K562 (cell line): ENCODE data around the gene SLC6A13. TPM values are rescaled to one million over a fixed set of nuclear protein-coding genes. Genes with fewer than 3 reads are reported as not detected.
A peak's percentile ranks its signal among the peaks of the same experiment; 100 is the strongest.

ENCODE experiments used
- ATAC-seq: fragments of 200-7000 bp; cut with Tn5 transposase; 3 replicates; pipeline ENCODE4 v1.9.1; 2020; ENCODE audit warnings: moderate library complexity
- BruUV-seq: library from RNA; stranded (reverse); fragments of 400-500 nt; replicated peaks from 2 replicates; lab custom pipeline; 2021; lab: Mats Ljungman, UMichigan
- CTCF ChIA-PET: fragments of 300-600 bp; formaldehyde crosslinking; extraction: SDS; loops from one replicate; lab custom pipeline; 2021; ENCODE audit warnings: low intra/inter-chr PET ratio; lab: Yijun Ruan, JAX
- POLR2A ChIA-PET: fragments of 300-600, 350-650 bp; sonication (Branson Sonifier 250); formaldehyde crosslinking; extraction: SDS; loops from one replicate; lab custom pipeline; 2021; ENCODE audit warnings: antibody characterized with exemption, inconsistent platforms; lab: Yijun Ruan, JAX
- DNase-seq, 4 experiments: peaks; one replicate each; pipeline versions ENCODE4 v3.0.0 to v3.0.0-alpha.2; 2011 to 2018; ENCODE audit warnings: low spot score in 3 of 4, mixed read lengths in 3 of 4; ENCODE audit errors: extremely low read depth in 1 of 4
- FAIRE-seq: peaks from 2 replicates; lab custom pipeline; 2011; peaks lifted over from hg19 to GRCh38; lab: Jason Lieb, UNC
- H2AFZ ChIP-seq: 2 replicates; pipeline ENCODE4 v1.6.0; 2011; ENCODE audit warnings: low read depth, low read length, control low read depth, inconsistent platforms
- H3K27ac ChIP-seq: fragments of 200-600 bp; 3 replicates; pipeline ENCODE4 v1.8.0; 2011; ENCODE audit warnings: low read depth, mild to moderate bottlenecking, control low read depth, inconsistent platforms, low read length, moderate library complexity, mixed read lengths; ENCODE audit errors: extremely low read depth
- H3K27me3 ChIP-seq, 2 experiments: fragments of 300-600 bp in 1 of 2; 2 replicates in 1 of 2; 3 replicates in 1 of 2; pipeline versions ENCODE4 v1.6.0 to v1.8.0; 2011; ENCODE audit warnings: inconsistent platforms in 2 of 2, low read length in 2 of 2, mild to moderate bottlenecking in 1 of 2, mixed read lengths in 1 of 2, moderate library complexity in 1 of 2; ENCODE audit not compliant: control insufficient read depth in 2 of 2, insufficient read depth in 2 of 2
- H3K36me3 ChIP-seq: fragments of 300-600 bp; 3 replicates; pipeline ENCODE4 v1.8.0; 2011; ENCODE audit warnings: mild to moderate bottlenecking, low read length, inconsistent platforms; ENCODE audit not compliant: control insufficient read depth, insufficient read depth
- H3K4me1 ChIP-seq, 2 experiments: fragments of 200-600 bp in 1 of 2; replicated peaks in 1 of 2; 2 replicates in 1 of 2; 3 replicates in 1 of 2; pipeline versions ENCODE4 v1.5.1 to v1.8.0; 2011; ENCODE audit warnings: inconsistent platforms in 2 of 2, low read length in 2 of 2, mild to moderate bottlenecking in 1 of 2, mixed read lengths in 1 of 2, moderate library complexity in 1 of 2; ENCODE audit not compliant: control insufficient read depth in 2 of 2, insufficient read depth in 2 of 2
- H3K4me2 ChIP-seq: 2 replicates; pipeline ENCODE4 v1.6.1; 2011; ENCODE audit warnings: low read length, control low read depth, inconsistent platforms, mixed read lengths; ENCODE audit not compliant: insufficient read depth
- H3K4me3 ChIP-seq: fragments of 200-600 bp; sonication (generic), shearing (Covaris generic); 2 replicates; pipeline ENCODE4 v1.5.1; 2016; ENCODE audit warnings: control low read depth, inconsistent platforms
- H3K79me2 ChIP-seq: fragments of 200-600 bp; 3 replicates; pipeline ENCODE4 v1.8.0; 2011; ENCODE audit warnings: low read length, inconsistent platforms; ENCODE audit not compliant: control insufficient read depth, insufficient read depth
- H3K9ac ChIP-seq, 2 experiments: 2 replicates each; pipeline versions ENCODE4 v1.6.0 to v1.6.1; 2011; ENCODE audit warnings: low read depth in 2 of 2, low read length in 2 of 2, control low read depth in 1 of 2, inconsistent platforms in 1 of 2, mild to moderate bottlenecking in 1 of 2, mixed read lengths in 1 of 2; ENCODE audit not compliant: insufficient read depth in 1 of 2
- H3K9me1 ChIP-seq: one replicate; pipeline ENCODE4 v1.6.0; 2011; ENCODE audit warnings: inconsistent platforms, mild to moderate bottlenecking, low read length, moderate library complexity; ENCODE audit not compliant: control insufficient read depth, insufficient read depth
- H3K9me3 ChIP-seq: replicated peaks from 2 replicates; pipeline ENCODE4 v1.5.1; 2011; ENCODE audit warnings: low read depth, low read length, inconsistent platforms; ENCODE audit not compliant: control insufficient read depth, insufficient read depth
- H4K20me1 ChIP-seq: replicated peaks from 2 replicates; pipeline ENCODE4 v1.6.1; 2011; ENCODE audit warnings: low read length, inconsistent platforms, mixed read lengths; ENCODE audit not compliant: control insufficient read depth, insufficient read depth
- EGR1 ChIP-seq: fragments of 450-650 bp; conservative IDR thresholded peaks from 2 replicates; pipeline ENCODE4 v1.6.1; 2017; ENCODE audit warnings: mild to moderate bottlenecking
- ETV1 ChIP-seq: fragments of 450-650 bp; conservative IDR thresholded peaks from 2 replicates; pipeline ENCODE4 v1.6.1; 2016; ENCODE audit warnings: missing genetic modification characterization, control low read depth, low read depth, missing compliant biosample characterization
- GABPB1 ChIP-seq: sonication (generic); formaldehyde crosslinking; IDR thresholded peaks from 2 replicates; pipeline ENCODE4 v1.8.0; 2022; ENCODE audit warnings: mild to moderate bottlenecking, missing genetic modification reagents
- MAZ ChIP-seq, 2 experiments: fragments of 450-650 bp in 1 of 2; sonication (generic) in 1 of 2; formaldehyde crosslinking; IDR thresholded peaks in 1 of 2; conservative IDR thresholded peaks in 1 of 2; 2 replicates each; pipeline versions ENCODE4 v1.4.0 to v1.5.0; 2020; ENCODE audit warnings: mild to moderate bottlenecking in 1 of 2, missing genetic modification reagents in 1 of 2
- MCM3 ChIP-seq: fragments of 450-650 bp; IDR thresholded peaks from 2 replicates; pipeline ENCODE4 v1.6.1; 2016
- NR1H2 ChIP-seq: sonication (generic); formaldehyde crosslinking; IDR thresholded peaks from 2 replicates; pipeline ENCODE4 v1.4.0; 2020; ENCODE audit warnings: mild to moderate bottlenecking, missing genetic modification reagents
- PHF20 ChIP-seq: fragments of 450-650 bp; IDR thresholded peaks from 2 replicates; pipeline ENCODE4 v1.6.1; 2018; ENCODE audit not compliant: partially characterized antibody
- SMC3 ChIP-seq: conservative IDR thresholded peaks from 2 replicates; pipeline ENCODE4 v1.6.1; 2011; ENCODE audit warnings: low read depth, low read length, improper control_type of control experiment; ENCODE audit not compliant: insufficient read depth
- TOE1 ChIP-seq, 2 experiments: fragments of 450-650 bp in 1 of 2; sonication (generic) in 1 of 2; formaldehyde crosslinking in 1 of 2; IDR thresholded peaks; 2 replicates each; pipeline versions ENCODE4 v1.7.1 to v1.8.0; 2016 to 2022; ENCODE audit warnings: borderline replicate concordance in 2 of 2, mild to moderate bottlenecking in 2 of 2, antibody characterized with exemption in 1 of 2, inconsistent platforms in 1 of 2, low read depth in 1 of 2, missing genetic modification reagents in 1 of 2, moderate library complexity in 1 of 2
- ZSCAN32 ChIP-seq: fragments of 450-650 bp; formaldehyde crosslinking; IDR thresholded peaks from 2 replicates; pipeline ENCODE4 v1.4.0; 2020; ENCODE audit warnings: mild to moderate bottlenecking, moderate library complexity
- WGBS: fragments of 100-300 bp; shearing (Covaris generic); methylation state at CpG from one replicate; pipeline ENCODE4 v1.1.6; 2016; ENCODE audit warnings: low coverage, mixed read lengths; ENCODE audit not compliant: insufficient coverage; ENCODE audit errors: missing lambda C conversion rate; 5-methylcytosine and 5-hydroxymethylcytosine counted together
- in situ Hi-C: fragments of 300-500 bp; cut with MboI; formaldehyde crosslinking; loops from 4 replicates; pipeline ENCODE4 v1.15.0; 2018; ENCODE audit warnings: inconsistent platforms, mixed read lengths
- intact Hi-C: fragments of 100-400 bp; cut with micrococcal nuclease; formaldehyde crosslinking; loops from 2 replicates; pipeline ENCODE4 v1.14.2; 2022
- polyA plus RNA-seq, 8 experiments: library from polyadenylated mRNA; depleted of rRNA in 4 of 8; stranded (reverse) in 5 of 8; unstranded in 3 of 8; fragments of >200 nt; fragmentation: Nextera tagmentation in 2 of 8; fragmentation: Illumina TruSeq in 1 of 8; extraction: Ambion mirVana in 2 of 8; extraction: Trizol in 1 of 8; gene quantifications; 2 replicates each; pipeline versions ENCODE4 v1.2.1 to v1.2.3, GENCODE V29; 2011 to 2014; ENCODE audit warnings: inconsistent platforms in 1 of 8, missing spikeins in 1 of 8
- total RNA-seq, 7 experiments: library from RNA; depleted of rRNA in 6 of 7; stranded (reverse); fragments of >200 nt in 6 of 7; fragmentation: Illumina TruSeq in 2 of 7; extraction: Trizol in 2 of 7; gene quantifications; 2 replicates each; pipeline versions ENCODE4 v1.2.1 to v1.2.3, GENCODE V29; 2011 to 2021; ENCODE audit warnings: low replicate concordance in 1 of 7
- TF ChIP-seq, protein P1 (sequence below): sonication (generic); formaldehyde crosslinking; IDR thresholded peaks from 2 replicates; pipeline ENCODE4 v1.8.0; 2022; ENCODE audit warnings: missing genetic modification reagents, mild to moderate bottlenecking, moderate library complexity, borderline replicate concordance
- TF ChIP-seq, protein P2 (sequence below), 3 experiments: IDR thresholded peaks in 2 of 3; conservative IDR thresholded peaks in 1 of 3; 2 replicates each; pipeline ENCODE4 v1.5.1; 2011 to 2012; ENCODE audit warnings: low read length in 3 of 3, mild to moderate bottlenecking in 3 of 3, control low read depth in 2 of 3, improper control_type of control experiment in 1 of 3, inconsistent platforms in 1 of 3, low read depth in 1 of 3, mixed read lengths in 1 of 3, moderate library complexity in 1 of 3; ENCODE audit not compliant: insufficient read depth in 2 of 3
- TF ChIP-seq, protein P3 (sequence below), 2 experiments: IDR thresholded peaks; 2 replicates each; pipeline ENCODE4 v1.6.1; 2012; ENCODE audit warnings: improper control_type of control experiment in 2 of 2, low read depth in 2 of 2, low read length in 2 of 2, borderline replicate concordance in 1 of 2
- TF ChIP-seq, protein P4 (sequence below): fragments of 250-450 bp; sonication (Bioruptor Pico); IDR thresholded peaks from 2 replicates; pipeline ENCODE4 v1.8.0; 2021; ENCODE audit warnings: mild to moderate bottlenecking, moderate library complexity

Gene SLC6A13
- total and polyA plus RNA-seq, 9 of the 15 experiments (the other 6 are each of a cell fraction or from before 2014, with no cell fraction given): 0.06 to 0.33 (median 0.22) TPM; not detected in 4

DNA sequence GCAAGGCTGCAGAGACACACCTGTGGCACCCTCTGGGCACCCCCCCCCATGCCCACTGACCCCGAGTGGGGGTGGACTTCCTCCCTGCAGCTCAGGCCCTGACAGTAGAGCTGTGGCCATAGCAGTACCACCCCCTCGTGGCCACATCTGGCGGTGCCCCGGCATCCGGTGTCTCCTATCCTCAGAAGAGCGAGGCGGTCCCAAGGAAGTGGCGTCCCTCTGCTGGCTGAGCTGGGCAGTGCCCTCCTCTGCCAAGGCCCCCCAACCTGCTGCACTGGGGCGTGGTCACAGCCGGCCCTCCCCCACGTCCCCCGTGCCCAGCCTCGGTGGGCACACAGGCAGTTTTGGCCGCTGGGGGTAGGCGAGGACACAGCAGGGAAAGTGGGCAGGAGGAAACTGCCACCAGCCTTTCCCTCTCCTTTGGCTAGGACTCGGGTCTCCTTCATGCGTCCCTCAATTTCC is 42.7 kb downstream of the SLC6A13 start:
- no TSS peak for BruUV-seq
- FAIRE-seq: no peak
- Histone ChIP-seq H3K9me1 (no peaks in the 10 kb centered on the region), H3K9me3 (no peaks in the 10 kb centered on the region), H3K4me3 (no peak overlapping the region), H4K20me1 (0 out of 2 replicates have a peak, but pooled peaks cover 4% of the 10 kb centered on the region), H3K79me2 (no peaks in the 10 kb centered on the region), H3K27ac (no peak overlapping the region), H3K27me3 (peaks cover 3 to 66% of the 10 kb centered on the region in 2 experiments), H3K4me1 (peaks cover 0 to 5% of the 10 kb centered on the region in 2 experiments; a peak in 2 of 5 replicates), H2AFZ (no peak overlapping the region), H3K4me2 (no peak overlapping the region), H3K9ac (no peak overlapping the region), H3K36me3 (no peaks in the 10 kb centered on the region)
- peak; percentile 68 to 75 (median 72) for DNase-seq
- ChIA-PET POLR2A (interaction anchor here (0.8 to 1.0 kb wide), 3 partner anchors 20 to 48 kb away, joined by 3 read pairs; no protein-coding TSS in a partner anchor), CTCF (interaction anchor here (0.6 kb wide), 1 partner anchor 20 kb away, joined by 5 read pairs; no protein-coding TSS in a partner anchor)
- WGBS: 3% methylated on average over 12 of the region's 17 CpGs
- peak; percentile 98 for ATAC-seq
- in situ Hi-C loops (no loop called here), intact Hi-C loops (no loop called here)
- TF ChIP-seq GABPB1 (CRISPR knock-in tag): peak; percentile 74
- TF ChIP-seq, protein P1, sequence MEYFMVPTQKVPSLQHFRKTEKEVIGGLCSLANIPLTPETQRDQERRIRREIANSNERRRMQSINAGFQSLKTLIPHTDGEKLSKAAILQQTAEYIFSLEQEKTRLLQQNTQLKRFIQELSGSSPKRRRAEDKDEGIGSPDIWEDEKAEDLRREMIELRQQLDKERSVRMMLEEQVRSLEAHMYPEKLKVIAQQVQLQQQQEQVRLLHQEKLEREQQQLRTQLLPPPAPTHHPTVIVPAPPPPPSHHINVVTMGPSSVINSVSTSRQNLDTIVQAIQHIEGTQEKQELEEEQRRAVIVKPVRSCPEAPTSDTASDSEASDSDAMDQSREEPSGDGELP (CRISPR knock-in tag): peak; percentile 50; the same call in 1 of the 2 replicates
- TF ChIP-seq, protein P2, sequence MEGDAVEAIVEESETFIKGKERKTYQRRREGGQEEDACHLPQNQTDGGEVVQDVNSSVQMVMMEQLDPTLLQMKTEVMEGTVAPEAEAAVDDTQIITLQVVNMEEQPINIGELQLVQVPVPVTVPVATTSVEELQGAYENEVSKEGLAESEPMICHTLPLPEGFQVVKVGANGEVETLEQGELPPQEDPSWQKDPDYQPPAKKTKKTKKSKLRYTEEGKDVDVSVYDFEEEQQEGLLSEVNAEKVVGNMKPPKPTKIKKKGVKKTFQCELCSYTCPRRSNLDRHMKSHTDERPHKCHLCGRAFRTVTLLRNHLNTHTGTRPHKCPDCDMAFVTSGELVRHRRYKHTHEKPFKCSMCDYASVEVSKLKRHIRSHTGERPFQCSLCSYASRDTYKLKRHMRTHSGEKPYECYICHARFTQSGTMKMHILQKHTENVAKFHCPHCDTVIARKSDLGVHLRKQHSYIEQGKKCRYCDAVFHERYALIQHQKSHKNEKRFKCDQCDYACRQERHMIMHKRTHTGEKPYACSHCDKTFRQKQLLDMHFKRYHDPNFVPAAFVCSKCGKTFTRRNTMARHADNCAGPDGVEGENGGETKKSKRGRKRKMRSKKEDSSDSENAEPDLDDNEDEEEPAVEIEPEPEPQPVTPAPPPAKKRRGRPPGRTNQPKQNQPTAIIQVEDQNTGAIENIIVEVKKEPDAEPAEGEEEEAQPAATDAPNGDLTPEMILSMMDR (IDR thresholded peaks at IDR 0.05 in 2 of 3, conservative IDR thresholded peaks at IDR 0.05 in 1 of 3; ENCODE audit: insufficient read depth in 2 of 3, low read depth in 1 of 3, low read length in 3 of 3): peak; percentile 85 to 98 (median 90)
- TF ChIP-seq MAZ (CRISPR knock-in tag; conservative IDR thresholded peaks at IDR 0.05 in 1 of 2, IDR thresholded peaks at IDR 0.05 in 1 of 2): peak in 1 of 2 experiments; percentile 46; a peak in 1 of 4 replicates
- TF ChIP-seq MCM3: no peak
- peak; percentile 69 for TF ChIP-seq SMC3
- TF ChIP-seq ETV1 (tag): peak; percentile 93
- TF ChIP-seq, protein P3, sequence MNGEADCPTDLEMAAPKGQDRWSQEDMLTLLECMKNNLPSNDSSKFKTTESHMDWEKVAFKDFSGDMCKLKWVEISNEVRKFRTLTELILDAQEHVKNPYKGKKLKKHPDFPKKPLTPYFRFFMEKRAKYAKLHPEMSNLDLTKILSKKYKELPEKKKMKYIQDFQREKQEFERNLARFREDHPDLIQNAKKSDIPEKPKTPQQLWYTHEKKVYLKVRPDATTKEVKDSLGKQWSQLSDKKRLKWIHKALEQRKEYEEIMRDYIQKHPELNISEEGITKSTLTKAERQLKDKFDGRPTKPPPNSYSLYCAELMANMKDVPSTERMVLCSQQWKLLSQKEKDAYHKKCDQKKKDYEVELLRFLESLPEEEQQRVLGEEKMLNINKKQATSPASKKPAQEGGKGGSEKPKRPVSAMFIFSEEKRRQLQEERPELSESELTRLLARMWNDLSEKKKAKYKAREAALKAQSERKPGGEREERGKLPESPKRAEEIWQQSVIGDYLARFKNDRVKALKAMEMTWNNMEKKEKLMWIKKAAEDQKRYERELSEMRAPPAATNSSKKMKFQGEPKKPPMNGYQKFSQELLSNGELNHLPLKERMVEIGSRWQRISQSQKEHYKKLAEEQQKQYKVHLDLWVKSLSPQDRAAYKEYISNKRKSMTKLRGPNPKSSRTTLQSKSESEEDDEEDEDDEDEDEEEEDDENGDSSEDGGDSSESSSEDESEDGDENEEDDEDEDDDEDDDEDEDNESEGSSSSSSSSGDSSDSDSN (IDR thresholded peaks at IDR 0.05; ENCODE audit: borderline replicate concordance in 1 of 2, low read depth in 2 of 2, low read length in 2 of 2): no peak
- no peak for TF ChIP-seq NR1H2 (CRISPR knock-in tag)
- no peak for TF ChIP-seq TOE1 (IDR thresholded peaks at IDR 0.05; ENCODE audit: borderline replicate concordance)
- 0 out of 2 replicates have a peak, but pooled peaks have one; percentile 38 for TF ChIP-seq TOE1 (CRISPR knock-in tag; IDR thresholded peaks at IDR 0.05; ENCODE audit: borderline replicate concordance, low read depth)
- TF ChIP-seq ZSCAN32: no peak
- TF ChIP-seq, protein P4, sequence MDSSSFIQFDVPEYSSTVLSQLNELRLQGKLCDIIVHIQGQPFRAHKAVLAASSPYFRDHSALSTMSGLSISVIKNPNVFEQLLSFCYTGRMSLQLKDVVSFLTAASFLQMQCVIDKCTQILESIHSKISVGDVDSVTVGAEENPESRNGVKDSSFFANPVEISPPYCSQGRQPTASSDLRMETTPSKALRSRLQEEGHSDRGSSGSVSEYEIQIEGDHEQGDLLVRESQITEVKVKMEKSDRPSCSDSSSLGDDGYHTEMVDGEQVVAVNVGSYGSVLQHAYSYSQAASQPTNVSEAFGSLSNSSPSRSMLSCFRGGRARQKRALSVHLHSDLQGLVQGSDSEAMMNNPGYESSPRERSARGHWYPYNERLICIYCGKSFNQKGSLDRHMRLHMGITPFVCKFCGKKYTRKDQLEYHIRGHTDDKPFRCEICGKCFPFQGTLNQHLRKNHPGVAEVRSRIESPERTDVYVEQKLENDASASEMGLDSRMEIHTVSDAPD (CRISPR knock-in tag): no peak
- TF ChIP-seq PHF20: no peak
- TF ChIP-seq EGR1: no peak
